GM19328 (cell line): Measurements from ENCODE around the gene ADRB2.
A peak's percentile ranks its signal among the peaks of the same experiment; 100 is the strongest.

Experiments
- ATAC-seq: cut with Tn5 transposase; IDR thresholded peaks from one replicate; pipeline ENCODE4 v1.9.1; 2021; ENCODE audit warnings: mild to moderate bottlenecking, moderate library complexity; ENCODE audit not compliant: unreplicated experiment

The ADRB2 gene

GRCh38 chr5:148829734-148830133, 3.3 kb downstream of the ADRB2 start:
- no peak for ATAC-seq

DNA sequence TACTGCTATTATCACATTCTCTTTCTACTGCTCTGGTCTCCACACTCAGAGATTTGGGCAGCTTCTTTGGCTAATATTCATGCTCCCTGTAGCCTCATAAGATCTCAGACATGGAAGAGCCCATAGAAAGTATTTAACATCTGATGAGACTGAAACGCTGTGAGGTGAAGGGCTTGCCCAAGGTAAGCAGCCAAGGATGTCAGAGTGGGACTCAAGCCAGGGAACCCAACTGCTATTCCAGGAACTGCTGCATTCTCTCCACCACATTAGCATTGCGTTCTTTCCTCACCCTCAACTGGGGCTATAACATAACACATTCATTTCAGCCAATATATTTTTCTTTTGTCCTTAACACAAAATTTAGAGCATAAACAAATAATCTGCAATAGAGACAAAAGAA, 3.8 kb downstream of the ADRB2 start:
- ATAC-seq = no peak

DNA sequence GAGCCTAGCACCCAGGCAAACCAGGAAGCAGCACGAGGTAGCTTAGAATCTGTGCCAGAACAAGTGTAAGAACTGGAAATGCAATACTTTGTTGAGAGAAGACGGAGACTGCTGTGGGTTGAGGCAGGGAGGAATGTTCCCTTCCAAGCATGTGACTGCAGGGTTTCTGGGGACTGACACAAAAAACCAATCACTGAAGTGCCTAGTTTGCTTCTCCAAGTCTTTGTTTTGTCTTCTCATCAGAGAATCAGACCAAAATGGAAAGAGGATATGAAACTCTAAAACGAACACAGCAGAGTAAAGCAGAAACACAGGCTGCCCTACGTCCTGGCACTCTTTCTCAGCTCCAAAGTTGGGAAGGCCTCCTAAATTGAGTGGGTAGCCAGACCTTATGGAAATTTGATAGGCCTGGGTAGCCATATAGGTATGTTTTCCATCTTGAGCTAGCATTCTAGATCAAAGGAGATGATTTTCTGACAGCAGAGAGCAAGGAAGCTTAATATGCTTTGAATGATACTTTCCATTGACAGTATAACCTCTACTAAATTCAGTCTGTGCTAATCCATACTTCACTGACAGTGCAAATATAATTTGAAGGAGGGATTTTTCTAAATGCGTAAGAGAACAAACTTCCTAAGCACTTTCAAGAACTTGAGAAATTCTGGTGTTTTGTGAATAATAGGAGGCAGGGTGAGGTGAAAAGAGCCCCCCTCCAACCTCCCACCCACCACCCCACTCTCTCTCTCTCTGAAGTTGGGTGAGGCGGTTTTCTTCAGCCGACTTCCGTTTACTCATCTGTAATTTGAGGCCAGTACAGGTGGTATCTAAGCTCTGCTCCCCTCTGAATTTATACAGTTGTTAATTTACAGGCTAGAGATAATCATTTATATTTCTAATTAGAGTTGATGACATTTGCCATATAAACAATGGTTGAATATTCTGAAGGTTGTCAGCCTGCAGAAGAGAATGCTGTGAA, 5.5 kb downstream of the ADRB2 start:
- ATAC-seq = peak; percentile 93

DNA sequence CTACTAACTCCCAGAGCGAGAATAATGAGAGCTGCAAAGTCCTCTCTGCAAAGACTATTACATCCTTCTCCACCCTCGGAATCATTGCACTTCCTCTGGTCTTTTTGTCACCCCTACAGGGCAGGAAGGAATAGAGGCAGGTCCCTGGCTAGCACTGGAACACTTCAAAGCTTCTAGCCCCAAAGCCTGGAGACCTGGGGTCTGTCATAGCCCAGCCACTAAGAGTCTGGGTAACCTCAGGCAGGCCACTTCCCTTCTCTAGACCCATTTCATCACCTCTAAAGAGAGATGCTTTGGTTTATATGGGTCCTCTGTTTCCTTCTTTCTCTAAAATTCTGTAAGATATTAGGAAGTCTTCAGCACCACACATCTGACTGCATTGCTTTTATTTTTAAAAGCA, 6.7 kb downstream of the ADRB2 start:
- ATAC-seq = no peak

- no peak for ATAC-seq
These were observed 7.5 kb downstream of the ADRB2 start for GRCh38 chr5:148833925-148834324.

DNA sequence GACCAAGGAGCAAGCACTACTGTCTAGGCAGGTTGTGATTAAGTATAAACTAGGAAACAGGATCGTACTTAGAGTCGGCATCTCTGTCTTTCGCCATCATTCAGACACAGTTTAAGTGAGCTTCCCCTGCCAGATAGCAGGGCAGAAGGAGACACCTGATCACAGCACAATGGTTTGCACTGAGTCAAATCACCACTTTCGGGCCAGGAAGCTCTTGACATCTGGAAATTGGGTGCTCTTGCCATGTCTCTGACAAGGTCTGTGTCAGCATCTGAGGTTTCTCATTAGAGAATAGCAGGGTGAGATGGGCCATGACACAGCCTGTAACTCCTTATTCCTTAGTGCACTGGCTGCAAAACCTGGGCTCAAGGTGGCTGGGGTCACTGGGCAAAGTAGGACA, 8.3 kb downstream of the ADRB2 start:
- no peak for ATAC-seq

DNA sequence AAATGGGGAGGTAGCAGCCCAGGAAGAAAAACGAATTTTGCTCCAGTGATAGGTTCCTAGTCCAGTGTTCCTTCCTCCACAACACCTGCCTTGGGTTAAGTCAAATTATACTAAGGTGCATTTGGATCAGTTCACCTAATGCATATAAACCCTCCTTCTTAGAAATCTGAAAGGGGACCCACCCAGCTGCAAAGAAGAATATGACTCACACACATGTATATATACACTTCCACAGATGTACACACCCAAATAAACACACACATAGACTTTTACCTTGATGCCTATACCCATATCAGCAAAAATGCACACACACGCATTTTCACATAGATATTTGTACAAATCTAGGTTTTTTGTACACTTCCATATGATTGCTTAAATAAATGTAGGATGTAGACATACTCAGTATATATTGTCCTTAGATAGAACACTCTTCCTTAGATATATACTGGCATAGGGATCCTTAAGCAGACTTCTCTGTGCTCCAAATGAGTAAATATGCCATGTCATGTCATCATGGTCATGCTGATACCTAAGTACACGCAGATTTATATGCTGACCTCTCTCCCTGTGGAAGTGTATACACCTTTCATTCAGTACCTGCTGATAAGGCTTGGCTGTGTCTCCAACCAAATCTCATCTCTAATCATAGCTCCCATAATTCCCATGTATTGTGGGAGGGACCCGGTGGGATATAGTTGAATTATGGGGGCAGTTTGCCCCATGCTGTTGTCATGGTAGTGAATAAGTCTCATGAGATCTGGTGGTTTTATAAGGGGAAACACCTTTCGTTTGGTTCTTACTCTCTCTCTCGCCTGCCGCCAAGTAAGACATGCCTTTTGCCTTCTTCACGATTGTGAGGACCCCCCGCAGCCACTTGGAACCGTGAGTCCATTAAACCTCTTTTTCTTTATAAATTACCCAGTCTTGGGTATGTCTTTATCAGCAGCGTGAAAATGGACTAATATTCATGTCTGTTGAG, 10.2 kb downstream of the ADRB2 start:
- no peak for ATAC-seq

GRCh38 chr5:148837383-148837782, 11.0 kb downstream of the ADRB2 start:
- ATAC-seq = no peak

GRCh38 chr5:148838357-148838756, 11.9 kb downstream of the ADRB2 start:
- no peak for ATAC-seq

DNA sequence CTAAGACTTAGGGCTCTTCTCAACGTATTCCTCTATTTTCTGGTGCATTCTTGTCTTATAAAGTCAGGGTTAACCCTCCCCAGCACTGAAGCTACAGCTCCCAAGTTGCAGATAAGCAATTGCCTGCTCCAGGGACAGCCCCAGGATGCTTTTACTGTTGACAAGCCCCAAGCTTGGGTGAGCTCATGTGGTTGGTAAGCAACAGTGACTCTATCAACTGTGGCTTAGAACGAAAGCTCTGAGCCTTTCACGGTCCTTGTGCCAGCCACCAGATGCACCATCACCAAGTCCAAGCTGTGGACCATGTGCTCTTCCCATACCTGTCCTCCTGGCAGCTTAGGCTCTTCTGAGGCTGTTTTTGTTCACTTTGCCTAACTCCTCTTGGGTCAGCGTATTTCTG, 13.5 kb downstream of the ADRB2 start:
- ATAC-seq = no peak

DNA sequence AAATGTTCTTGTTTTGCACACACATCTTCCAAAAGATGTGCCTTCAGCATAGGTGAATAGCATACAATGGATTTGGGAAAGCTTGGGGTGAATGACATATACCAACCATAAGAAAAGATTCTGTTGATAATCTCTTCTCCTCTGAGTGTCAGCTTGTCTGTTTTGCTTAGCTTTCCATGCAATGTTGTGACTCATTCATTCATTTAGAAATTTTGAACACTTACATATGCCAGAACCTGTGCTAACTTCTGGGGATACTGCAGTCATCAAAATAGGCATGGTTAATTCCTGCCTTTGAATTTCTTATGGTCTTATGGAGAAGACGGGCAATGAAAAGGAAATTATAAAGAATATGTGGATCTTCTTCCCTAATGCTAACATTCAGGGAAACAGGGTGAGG, 14.1 kb downstream of the ADRB2 start:
- ATAC-seq = no peak

- no peak for ATAC-seq
These were observed 15.1 kb downstream of the ADRB2 start for GRCh38 chr5:148841519-148841918.

GRCh38 chr5:148842161-148842560, 15.8 kb downstream of the ADRB2 start:
- no peak for ATAC-seq

DNA sequence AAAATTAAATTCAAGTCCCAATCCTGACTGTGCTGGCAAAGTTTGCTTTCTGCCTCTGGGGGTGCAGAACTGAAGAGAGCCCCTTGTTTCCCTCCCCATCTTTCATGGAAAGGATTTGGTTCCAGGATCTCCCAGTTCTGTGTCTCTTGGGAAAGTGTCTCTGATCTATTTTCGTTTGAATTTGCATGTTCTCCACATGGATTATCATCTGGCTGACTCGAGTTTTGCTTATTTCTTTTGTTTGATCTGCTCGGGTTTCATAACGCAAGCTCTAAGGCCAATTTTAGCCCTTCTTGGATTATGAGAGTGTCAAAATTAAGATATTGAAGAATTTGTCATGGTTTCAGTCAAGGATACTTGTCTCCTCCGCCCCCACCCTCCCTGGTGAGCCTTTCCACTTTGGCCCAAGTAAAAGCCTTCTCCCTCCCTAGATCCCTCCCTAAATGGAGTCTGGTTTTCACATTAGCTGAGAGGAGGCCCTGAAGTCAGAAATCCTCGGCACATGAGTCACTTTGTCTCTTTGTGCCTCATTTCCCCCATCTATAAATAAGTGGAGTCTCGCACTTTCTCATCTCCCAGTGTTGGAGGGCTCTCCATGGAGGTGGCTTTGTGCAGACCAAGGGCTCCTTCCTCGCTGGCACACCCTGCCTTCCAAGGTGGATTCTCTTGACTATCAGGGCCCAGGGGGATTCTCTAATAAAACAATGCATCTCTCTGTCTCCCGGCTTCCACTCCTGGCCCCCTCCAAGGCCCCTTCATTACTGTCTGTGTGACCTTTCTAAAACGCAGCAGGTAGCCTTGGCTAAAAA, 17.3 kb downstream of the ADRB2 start:
- ATAC-seq = no peak

DNA sequence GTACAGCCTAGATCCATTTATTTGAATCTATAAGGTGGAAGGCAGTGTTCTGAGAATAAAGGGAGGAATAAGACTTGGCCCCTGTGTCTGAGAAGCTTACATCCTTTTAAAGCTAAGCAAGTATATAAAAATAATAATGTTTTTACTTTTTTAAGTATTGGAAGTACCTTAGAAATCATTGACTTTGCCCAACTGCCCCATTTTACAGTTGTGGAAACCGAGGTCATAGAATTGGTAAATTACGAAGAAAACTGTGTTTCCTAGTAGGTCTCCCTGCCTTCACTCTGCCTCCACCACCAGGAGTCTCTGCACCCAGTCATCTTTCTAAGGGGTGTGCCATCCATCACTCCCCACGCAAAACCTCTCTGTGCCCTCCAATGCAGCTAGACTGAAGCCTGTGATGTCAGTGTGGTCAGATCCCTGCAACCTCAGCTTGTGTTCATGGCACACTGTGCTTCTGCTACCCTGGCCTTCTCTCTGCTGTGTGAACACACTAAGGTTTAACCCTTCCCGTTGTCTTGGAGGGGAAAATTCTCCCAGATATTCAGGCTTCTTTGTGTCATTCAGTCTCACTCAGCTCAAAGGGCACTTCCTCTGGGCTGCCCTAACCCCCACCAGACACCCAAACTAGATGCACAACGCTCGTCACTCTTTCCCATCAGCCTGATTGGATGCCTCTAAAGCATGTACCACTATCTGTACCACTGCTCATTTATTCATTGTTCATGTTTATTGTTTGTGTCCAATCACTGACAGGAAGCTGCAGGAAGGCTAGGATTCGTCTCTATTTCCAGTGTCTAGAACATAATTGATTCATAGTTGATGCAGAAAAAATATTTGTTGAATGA, 18.2 kb downstream of the ADRB2 start:
- no peak for ATAC-seq

GRCh38 chr5:148846930-148847329, 20.5 kb downstream of the ADRB2 start:
- no peak for ATAC-seq

- ATAC-seq = no peak
These were observed 21.0 kb downstream of the ADRB2 start for GRCh38 chr5:148847456-148847855.

- no peak for ATAC-seq
These were observed 22.1 kb downstream of the ADRB2 start for GRCh38 chr5:148848393-148849031.

DNA sequence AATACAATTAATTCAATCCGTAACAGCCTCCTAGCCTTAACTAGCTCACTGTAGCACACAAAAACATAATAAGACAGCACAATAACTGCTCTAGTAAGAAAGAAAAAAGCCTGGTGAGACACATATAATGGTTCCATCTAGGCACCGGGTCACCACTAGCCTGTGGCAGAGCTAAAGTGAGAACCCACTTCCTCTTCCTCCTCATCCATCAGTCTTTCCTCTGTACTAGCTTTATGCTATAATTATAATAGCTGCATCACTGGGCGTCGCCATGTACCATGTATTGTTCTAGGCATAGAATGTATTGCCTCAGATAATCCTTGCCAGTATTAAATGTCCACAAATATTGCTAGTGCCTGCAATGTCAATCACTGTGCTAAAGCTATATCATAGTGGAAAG, 23.1 kb downstream of the ADRB2 start:
- no peak for ATAC-seq
